Caco-2 (cell line): ENCODE measurements around the gene NCAPD3. TPM values are rescaled to one million over a fixed set of nuclear protein-coding genes. Genes with fewer than 3 reads are reported as not detected.
A peak's percentile ranks its signal among the peaks of the same experiment; 100 is the strongest.

Experiments used
- BruUV-seq: library from RNA; stranded (reverse); fragments of 400-500 nt; replicated peaks from 2 replicates; lab custom pipeline; 2021; lab: Mats Ljungman, UMichigan
- CTCF ChIA-PET: fragments of 300-600 bp; sonication (Branson Sonifier 250); formaldehyde crosslinking; loops from one replicate; lab custom pipeline; 2022; ENCODE audit warnings: antibody characterized with exemption; lab: Charles Lee
- POLR2A ChIA-PET: fragments of 300-600 bp; sonication (Branson Sonifier 250); formaldehyde crosslinking; loops from one replicate; lab custom pipeline; 2022; ENCODE audit warnings: antibody characterized with exemption; lab: Charles Lee
- DNase-seq, 2 experiments: peaks; one replicate each; pipeline versions ENCODE4 v3.0.0 to v3.0.0-alpha.2; 2020 to 2022
- H3K27me3 ChIP-seq: replicated peaks from 2 replicates; pipeline ENCODE4 v1.6.0; 2011; ENCODE audit warnings: low read length; ENCODE audit not compliant: control insufficient read depth, insufficient read depth
- H3K36me3 ChIP-seq: 2 replicates; pipeline ENCODE4 v1.5.1; 2011; ENCODE audit warnings: low read length; ENCODE audit not compliant: control insufficient read depth, insufficient read depth
- H3K4me1 ChIP-seq: fragments of 250-450 bp; sonication (Bioruptor Pico); 2 replicates; pipeline ENCODE4 v1.5.1; 2020; ENCODE audit warnings: mild to moderate bottlenecking
- H3K4me3 ChIP-seq: 2 replicates; pipeline ENCODE4 v1.5.1; 2011; ENCODE audit warnings: low read depth, mild to moderate bottlenecking, control low read depth, low read length
- H3K9me3 ChIP-seq: fragments of 250-450 bp; sonication (Bioruptor Pico); 2 replicates; pipeline ENCODE4 v1.5.1; 2020; ENCODE audit warnings: mild to moderate bottlenecking, moderate library complexity
- H3K27ac Mint-ChIP-seq: one replicate; pipeline ENCODE4 v1.8.0; 2022; ENCODE audit warnings: mixed read lengths; ENCODE audit not compliant: unreplicated experiment
- H3K27me3 Mint-ChIP-seq: one replicate; pipeline ENCODE4 v1.8.0; 2022; ENCODE audit warnings: mixed read lengths; ENCODE audit not compliant: insufficient read depth, unreplicated experiment
- H3K36me3 Mint-ChIP-seq: one replicate; pipeline ENCODE4 v1.8.0; 2022; ENCODE audit warnings: mild to moderate bottlenecking, mixed read lengths; ENCODE audit not compliant: insufficient read depth, unreplicated experiment
- H3K4me1 Mint-ChIP-seq: one replicate; pipeline ENCODE4 v1.8.0; 2022; ENCODE audit warnings: low read depth, mixed read lengths; ENCODE audit not compliant: unreplicated experiment
- H3K4me3 Mint-ChIP-seq: one replicate; pipeline ENCODE4 v1.8.0; 2022; ENCODE audit warnings: mild to moderate bottlenecking, moderate library complexity, mixed read lengths; ENCODE audit not compliant: unreplicated experiment
- H3K9me3 Mint-ChIP-seq: one replicate; pipeline ENCODE4 v1.8.0; 2022; ENCODE audit warnings: mixed read lengths; ENCODE audit not compliant: unreplicated experiment
- intact Hi-C: fragments of 100-400 bp; cut with micrococcal nuclease; formaldehyde crosslinking; loops from one replicate; pipeline ENCODE4 v1.10.0; 2022; ENCODE audit not compliant: unreplicated experiment
- total RNA-seq: library from RNA; stranded (reverse); gene quantifications from 2 replicates; pipeline ENCODE4 v1.2.3, GENCODE V29; 2022
- TF ChIP-seq, protein P1 (sequence below), 2 experiments: fragments of 200-600 bp in 1 of 2; IDR thresholded peaks; 1 replicate in 1 of 2; 2 replicates in 1 of 2; pipeline versions ENCODE4 v1.5.1 to v1.8.0; 2011 to 2022; ENCODE audit warnings: antibody characterized with exemption in 1 of 2, control low read depth in 1 of 2, inconsistent platforms in 1 of 2, low read depth in 1 of 2, low read length in 1 of 2, mild to moderate bottlenecking in 1 of 2, moderate library complexity in 1 of 2; ENCODE audit not compliant: insufficient read depth in 1 of 2, severe bottlenecking in 1 of 2, unreplicated experiment in 1 of 2

Gene NCAPD3
- total RNA-seq, 1 experiment from 2014 or later: 108 TPM

GRCh38 chr11:134178032-134178674 lies 45.6 kb downstream of the NCAPD3 start:
- H3K9me3 ChIP-seq: no peaks in the 10 kb centered on the region
- peaks cover 8% of the 10 kb centered on the region for H3K36me3 ChIP-seq
- no peak for DNase-seq
- TF ChIP-seq, protein P1, sequence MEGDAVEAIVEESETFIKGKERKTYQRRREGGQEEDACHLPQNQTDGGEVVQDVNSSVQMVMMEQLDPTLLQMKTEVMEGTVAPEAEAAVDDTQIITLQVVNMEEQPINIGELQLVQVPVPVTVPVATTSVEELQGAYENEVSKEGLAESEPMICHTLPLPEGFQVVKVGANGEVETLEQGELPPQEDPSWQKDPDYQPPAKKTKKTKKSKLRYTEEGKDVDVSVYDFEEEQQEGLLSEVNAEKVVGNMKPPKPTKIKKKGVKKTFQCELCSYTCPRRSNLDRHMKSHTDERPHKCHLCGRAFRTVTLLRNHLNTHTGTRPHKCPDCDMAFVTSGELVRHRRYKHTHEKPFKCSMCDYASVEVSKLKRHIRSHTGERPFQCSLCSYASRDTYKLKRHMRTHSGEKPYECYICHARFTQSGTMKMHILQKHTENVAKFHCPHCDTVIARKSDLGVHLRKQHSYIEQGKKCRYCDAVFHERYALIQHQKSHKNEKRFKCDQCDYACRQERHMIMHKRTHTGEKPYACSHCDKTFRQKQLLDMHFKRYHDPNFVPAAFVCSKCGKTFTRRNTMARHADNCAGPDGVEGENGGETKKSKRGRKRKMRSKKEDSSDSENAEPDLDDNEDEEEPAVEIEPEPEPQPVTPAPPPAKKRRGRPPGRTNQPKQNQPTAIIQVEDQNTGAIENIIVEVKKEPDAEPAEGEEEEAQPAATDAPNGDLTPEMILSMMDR (IDR thresholded peaks at IDR 0.05; ENCODE audit: insufficient read depth in 1 of 2, low read depth in 1 of 2, low read length in 1 of 2, severe bottlenecking in 1 of 2, unreplicated experiment in 1 of 2): no peak
- Mint-ChIP-seq H3K9me3 (no peaks in the 10 kb centered on the region), H3K36me3 (peaks cover 67% of the 10 kb centered on the region), H3K4me1 (no peaks in the 10 kb centered on the region), H3K4me3 (no peak overlapping the region), H3K27ac (no peak overlapping the region), H3K27me3 (no peaks in the 10 kb centered on the region)
- no peak overlapping the region for H3K4me3 ChIP-seq
- no peaks in the 10 kb centered on the region for H3K27me3 ChIP-seq
- BruUV-seq: no TSS peak
- CTCF ChIA-PET: no interaction called here
- no peaks in the 10 kb centered on the region for H3K4me1 ChIP-seq
- POLR2A ChIA-PET: no interaction called here
- intact Hi-C loops: no loop called here

DNA sequence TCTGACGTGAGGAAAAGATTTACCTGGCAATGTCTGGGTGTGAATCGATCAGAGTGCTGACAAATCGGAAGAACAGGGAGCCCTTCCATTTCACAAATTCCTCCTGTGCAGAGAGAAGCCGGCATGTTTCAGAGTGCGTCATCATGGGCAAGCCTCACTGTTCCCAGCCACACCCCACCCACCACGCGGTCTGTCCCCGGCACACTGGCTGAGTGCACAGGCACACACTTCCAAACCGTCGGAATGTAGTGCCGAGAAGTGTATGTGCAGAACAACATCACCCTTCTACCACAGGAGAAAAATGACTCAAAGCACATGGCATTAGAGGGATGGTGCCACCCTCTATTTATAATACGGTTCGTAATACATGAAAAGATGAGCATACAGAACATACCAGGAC lies 47.5 kb downstream of the NCAPD3 start:
- no peaks in the 10 kb centered on the region for H3K9me3 Mint-ChIP-seq
- H3K4me3 Mint-ChIP-seq: no peak overlapping the region
- Histone ChIP-seq H3K4me3 (no peak overlapping the region), H3K9me3 (no peaks in the 10 kb centered on the region), H3K4me1 (no peaks in the 10 kb centered on the region), H3K36me3 (peaks cover 13% of the 10 kb centered on the region), H3K27me3 (no peaks in the 10 kb centered on the region)
- no peak for DNase-seq
- H3K27ac Mint-ChIP-seq: peak overlapping the region; percentile 60
- ChIA-PET POLR2A (interaction anchor here (0.6 kb wide), 1 partner anchor 806 kb away, joined by 3 read pairs; no protein-coding TSS in a partner anchor), CTCF (no interaction called here)
- H3K36me3 Mint-ChIP-seq: peaks cover 78% of the 10 kb centered on the region
- TF ChIP-seq, protein P1 (IDR thresholded peaks at IDR 0.05; ENCODE audit: insufficient read depth in 1 of 2, low read depth in 1 of 2, low read length in 1 of 2, severe bottlenecking in 1 of 2, unreplicated experiment in 1 of 2): no peak
- H3K4me1 Mint-ChIP-seq: no peaks in the 10 kb centered on the region
- BruUV-seq: no TSS peak
- H3K27me3 Mint-ChIP-seq: no peaks in the 10 kb centered on the region
- intact Hi-C loops: no loop called here

GRCh38 chr11:134173296-134173695 lies 50.5 kb downstream of the NCAPD3 start:
- Mint-ChIP-seq H3K27ac (no peak overlapping the region), H3K9me3 (no peaks in the 10 kb centered on the region), H3K27me3 (no peaks in the 10 kb centered on the region), H3K36me3 (peaks cover 95% of the 10 kb centered on the region), H3K4me1 (no peaks in the 10 kb centered on the region), H3K4me3 (no peak overlapping the region)
- no peaks in the 10 kb centered on the region for H3K9me3 ChIP-seq
- intact Hi-C loops: no loop called here
- no peak for DNase-seq
- ChIA-PET CTCF (no interaction called here), POLR2A (no interaction called here)
- no peak overlapping the region for H3K4me3 ChIP-seq
- H3K4me1 ChIP-seq: no peaks in the 10 kb centered on the region
- TF ChIP-seq, protein P1 (IDR thresholded peaks at IDR 0.05; ENCODE audit: insufficient read depth in 1 of 2, low read depth in 1 of 2, low read length in 1 of 2, severe bottlenecking in 1 of 2, unreplicated experiment in 1 of 2): no peak
- no peaks in the 10 kb centered on the region for H3K27me3 ChIP-seq
- H3K36me3 ChIP-seq: peaks cover 10% of the 10 kb centered on the region
- BruUV-seq: no TSS peak
